Measurements from ENCODE around the gene ADCY9.
"Not testable (repeated sequence)": the region's sequence is repeated elsewhere in the genome, so short reads cannot be mapped to it uniquely, and the experiment has no call there.

Gene ADCY9

DNA sequence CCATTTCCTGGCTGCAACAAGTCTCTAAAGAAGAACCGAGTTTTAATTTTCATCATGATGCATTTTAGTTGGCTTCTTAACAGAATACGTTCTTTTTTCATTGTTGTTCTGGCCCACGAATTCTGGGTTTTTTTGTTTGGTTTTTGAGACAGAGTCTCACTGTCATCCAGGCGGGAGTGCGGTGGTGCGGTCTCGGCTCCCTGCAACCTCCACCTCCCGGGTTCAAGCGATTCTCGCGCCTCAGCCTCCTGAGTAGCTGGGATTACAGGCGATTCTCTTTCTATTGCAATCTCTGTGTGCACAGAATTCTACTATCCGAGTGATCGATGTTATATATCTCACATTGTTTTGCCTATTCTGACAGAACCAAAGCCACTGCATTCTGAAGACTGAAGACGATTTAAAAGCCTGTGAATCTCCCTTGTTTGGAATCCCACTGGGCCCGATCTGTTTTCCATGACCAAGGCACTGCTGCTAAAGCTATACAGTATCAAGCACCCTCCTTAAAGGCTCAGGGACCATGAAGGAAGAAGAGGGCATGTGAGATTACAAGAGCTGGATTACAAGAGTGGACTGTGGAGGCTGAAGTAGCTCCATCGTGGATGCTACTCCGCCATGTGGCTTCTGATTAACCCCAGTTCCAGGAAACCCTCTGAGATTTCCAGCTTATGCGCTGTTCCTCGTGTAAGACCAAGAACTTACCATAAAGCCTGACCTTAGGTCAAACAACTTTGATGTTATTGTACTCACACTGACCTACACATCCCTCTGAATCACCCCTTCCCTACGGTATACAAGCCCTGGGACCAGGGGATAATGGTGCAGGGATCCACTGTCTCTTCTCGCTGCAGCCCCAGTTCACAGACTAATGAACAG lies 44.3 kb downstream of the ADCY9 start:
- DNase-seq (ENCODE audit: low read depth in 2 of 3, low spot score in 1 of 3), result no peak

DNA sequence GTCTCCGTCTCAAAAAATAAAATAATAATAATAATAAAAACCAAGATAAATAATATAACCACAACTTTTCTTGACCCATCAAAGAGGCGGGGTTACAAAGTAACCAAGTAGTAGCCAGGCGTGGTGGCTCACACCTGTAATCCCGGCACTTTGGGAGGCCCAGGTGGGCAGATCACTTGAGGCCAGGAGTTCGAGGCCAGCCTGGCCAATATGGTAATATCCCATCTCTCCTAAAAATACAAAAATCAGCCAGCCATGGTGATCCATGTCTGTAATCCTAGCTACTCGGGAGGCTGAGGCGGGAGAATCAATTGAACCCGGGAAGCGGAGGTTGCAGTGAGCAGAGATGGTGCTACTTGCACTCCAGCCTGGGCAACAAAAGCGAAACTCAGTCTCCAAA lies 45.3 kb downstream of the ADCY9 start:
- DNase-seq (ENCODE audit: low read depth in 2 of 3, low spot score in 1 of 3), result no peak

DNA sequence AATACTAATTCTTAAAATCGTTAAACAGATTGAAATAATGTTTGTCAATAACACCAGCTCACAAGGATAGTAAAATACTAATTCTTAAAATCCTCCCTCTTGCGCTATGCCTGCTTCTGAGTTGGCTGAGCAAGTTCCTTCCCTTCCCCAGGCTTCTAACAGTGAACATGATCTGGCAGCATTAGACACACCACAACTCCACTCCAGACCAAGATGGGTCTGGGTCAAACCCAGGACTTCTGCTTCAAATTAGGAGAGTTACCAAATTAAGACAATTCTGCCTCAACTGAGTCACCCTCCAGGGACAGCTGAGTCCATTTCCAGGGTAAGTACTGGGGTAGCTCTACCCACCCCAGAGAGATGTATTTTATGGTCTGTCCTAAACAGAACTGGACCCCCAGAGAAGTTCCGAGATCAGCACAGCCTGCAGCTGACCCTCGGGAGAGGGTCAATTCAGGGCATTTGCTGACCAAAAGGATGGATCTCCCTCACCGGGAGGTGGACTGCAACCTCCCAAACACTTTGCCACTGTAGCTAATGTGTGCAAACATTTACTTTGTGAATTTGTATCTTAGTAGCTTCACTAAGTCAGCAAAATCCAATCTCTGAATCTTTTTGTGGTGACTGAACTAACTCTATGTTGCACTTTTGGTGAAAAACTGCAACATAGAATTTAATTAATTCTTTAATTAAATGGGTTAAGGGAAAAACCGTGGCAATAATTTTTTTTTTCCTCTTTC lies 48.8 kb downstream of the ADCY9 start:
- no peak for DNase-seq (ENCODE audit: low read depth in 2 of 3, low spot score in 1 of 3)

DNA sequence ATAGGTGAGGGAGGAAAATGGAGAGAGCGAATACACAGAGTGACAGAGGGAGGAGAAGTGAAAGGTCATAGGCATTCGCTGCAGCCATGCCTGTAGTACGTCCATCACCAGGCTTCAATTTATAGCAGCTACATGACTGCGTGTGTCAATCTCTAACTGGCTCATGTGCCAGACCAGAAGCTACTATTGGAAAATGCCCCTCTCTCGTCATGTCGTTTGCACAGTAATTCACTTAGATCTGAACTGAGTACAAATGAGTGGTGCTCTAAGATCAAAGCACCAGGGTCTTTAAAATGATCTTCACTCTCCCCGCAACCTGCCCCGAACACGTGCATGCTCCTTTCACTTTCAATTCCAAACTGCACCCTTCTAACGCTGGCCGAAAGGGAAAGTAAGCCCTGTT lies 51.3 kb downstream of the ADCY9 start:
- DNase-seq (ENCODE audit: low read depth in 2 of 3, low spot score in 1 of 3), result peak in 1 of 3 donors; percentile 6

DNA sequence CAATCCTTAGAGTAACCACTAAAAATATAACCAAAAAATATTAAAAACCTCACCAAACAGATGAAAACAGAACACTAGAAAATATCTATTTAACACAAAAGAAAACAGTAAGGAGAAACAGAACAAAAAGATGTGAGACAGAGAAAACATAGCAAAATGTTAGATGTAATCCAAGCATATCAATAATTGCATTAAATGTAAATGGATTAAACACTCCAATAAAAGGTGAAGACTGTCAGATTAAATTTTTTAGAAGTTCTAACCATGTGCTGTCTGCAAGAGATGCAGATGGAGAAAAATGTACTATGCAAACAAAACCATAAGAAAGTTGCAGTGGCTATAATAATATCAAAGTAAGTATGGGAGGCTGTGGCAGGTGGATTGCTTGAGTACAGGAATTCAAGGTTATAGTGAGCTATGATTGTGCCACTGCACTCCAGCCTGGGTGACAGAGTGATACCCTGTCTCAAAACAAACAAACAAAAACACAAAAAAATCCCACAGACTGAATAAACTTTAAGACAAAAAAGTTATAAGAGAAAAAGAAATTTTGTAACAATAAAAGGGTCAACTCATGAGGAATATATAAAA lies 53.9 kb downstream of the ADCY9 start:
- DNase-seq (ENCODE audit: low read depth in 2 of 3, low spot score in 1 of 3), result no peak

DNA sequence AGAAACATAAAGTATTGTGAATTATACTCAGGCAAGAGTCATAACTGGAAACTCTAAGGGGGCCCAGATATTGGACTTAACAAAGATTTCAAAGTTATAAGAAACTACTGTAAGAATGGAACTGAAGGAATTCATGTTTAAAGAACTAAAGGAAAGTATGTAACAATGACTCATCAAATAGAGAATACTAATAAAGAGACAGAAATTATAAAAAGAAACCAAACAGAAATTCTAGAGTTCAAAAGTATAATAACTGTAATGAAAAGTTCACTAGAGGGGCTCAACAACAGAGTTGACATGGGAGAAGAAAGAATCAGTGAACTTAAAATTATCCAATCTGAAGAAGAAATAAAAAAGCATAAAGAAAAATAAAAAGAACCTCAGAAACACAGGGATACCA lies 55.4 kb downstream of the ADCY9 start:
- DNase-seq (ENCODE audit: low read depth in 2 of 3, low spot score in 1 of 3), result no peak

DNA sequence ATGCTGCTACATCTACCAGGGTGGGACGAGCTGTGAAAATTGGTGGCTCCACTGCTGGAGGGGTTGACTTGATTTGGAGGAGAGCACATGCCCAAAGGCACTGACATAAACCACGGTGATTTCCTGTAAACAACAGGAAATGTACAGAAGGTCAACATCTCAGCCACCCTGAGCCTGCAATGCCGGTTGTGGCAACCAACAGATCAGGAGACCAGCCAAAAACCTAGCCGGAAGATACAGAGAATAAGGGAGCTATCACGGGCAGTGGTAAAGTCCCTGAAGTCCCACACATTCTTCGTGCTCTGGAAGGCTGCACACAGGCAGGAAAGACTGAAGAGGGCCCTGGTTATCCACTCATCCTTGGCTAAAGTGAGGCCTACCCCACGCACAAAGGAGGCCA lies 56.2 kb downstream of the ADCY9 start:
- DNase-seq (ENCODE audit: low read depth in 2 of 3, low spot score in 1 of 3), result no peak

DNA sequence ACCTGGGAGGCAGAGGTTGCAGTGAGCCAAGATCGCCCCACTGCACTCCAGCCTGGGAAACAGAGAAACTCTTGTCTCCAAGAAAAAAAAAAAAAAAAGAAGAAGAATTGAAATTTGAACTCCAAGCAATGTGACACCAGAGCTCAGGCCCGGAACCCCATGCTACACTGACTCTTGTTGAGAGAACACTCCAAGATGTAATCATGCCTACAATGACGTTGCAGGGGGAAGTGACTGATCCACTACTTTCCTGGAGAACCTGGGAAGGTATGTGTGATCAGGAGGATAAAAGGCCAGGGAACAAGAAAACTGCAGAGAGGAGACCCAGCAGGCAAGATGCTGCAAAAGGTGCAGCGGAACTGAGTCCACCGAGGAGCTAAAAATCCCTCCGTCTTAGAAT lies 57.9 kb downstream of the ADCY9 start:
- no peak for DNase-seq (ENCODE audit: low read depth in 2 of 3, low spot score in 1 of 3)

DNA sequence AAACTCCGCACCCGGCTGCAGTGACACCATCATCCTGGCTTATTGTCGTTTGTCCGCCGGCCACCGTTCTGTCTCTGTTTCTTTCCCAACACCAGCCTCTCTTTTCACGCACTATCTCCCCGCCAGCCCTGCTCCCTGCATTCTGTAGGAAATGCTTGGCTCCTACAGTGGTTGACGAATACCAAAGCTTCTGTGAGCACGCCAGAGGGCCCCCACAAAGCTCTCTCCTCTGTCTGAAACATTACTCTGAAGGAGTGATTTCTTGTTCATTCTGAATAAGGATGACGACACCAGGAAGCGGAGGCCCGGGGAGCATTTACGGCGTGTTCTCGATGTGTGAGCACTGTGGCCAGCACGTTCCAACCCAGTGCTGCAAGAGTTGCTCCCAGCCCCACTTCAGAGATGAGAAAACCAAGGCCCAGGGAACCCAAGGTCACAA lies 58.8 kb downstream of the ADCY9 start:
- no peak for DNase-seq (ENCODE audit: low read depth in 2 of 3, low spot score in 1 of 3)

DNA sequence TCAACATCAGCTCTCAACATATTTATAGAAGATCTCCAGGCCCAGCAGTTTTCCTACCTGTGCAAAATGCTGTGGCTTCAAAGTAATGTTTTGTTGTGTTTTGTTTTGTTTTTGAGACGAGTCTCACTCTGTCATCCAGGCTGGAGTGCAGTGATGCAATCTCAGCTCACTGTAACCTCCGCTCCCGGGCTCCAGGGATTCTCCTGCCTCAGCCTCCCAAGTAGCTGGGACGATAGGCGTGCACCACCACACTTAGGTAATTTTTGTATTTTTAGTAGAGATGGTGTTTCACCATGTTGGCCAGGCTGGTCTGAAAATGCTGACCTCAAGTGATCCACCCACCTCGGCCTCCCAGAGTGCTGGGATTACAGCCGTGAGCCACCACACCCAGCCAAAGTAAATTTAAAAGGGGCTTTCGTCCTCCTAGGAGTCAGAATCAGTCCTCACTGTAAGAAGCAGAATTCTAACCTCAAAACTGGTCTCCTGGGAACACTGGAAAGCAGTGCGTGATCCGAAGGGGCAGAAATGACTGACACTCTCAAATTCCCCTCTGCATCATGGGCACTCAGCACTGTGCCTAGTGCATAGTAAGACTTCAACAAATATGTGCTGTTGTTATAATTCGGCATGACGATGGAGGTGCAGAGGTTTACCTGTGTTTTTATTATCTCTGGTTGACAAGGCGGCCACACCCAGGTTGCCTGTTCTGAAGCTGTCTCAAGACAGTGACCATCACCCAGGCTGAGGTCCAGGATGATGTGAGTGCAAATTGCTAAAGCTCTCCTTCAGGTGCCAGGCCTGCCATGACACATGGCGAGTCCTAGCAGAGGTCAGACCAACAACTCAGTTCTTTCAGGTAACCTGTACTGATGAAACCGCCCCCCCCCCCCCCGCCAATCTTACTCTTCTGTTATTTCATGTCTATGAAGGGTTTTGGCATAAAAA lies 59.8 kb downstream of the ADCY9 start:
- DNase-seq (ENCODE audit: low read depth in 2 of 3, low spot score in 1 of 3), result no peak

DNA sequence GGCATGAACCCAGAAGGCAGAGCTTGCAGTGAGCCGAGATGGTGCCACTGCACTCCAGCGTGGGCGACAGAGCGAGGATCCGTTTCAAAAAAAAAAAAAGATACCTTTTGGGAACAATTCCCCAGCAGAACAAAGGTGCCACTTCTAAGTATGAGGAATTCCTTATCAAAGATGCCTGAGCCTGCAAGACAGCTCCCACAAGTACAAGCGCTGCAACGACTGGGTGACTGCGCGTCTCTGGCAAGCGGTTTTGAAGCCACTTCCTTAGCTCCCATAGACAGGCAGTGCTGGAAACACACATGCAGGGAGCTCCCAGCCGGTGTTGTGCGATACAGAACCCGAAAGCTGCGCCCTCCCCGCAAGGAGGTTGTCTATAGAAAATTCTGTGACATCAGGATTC lies 60.5 kb downstream of the ADCY9 start:
- DNase-seq (ENCODE audit: low read depth in 2 of 3, low spot score in 1 of 3), result no peak

DNA sequence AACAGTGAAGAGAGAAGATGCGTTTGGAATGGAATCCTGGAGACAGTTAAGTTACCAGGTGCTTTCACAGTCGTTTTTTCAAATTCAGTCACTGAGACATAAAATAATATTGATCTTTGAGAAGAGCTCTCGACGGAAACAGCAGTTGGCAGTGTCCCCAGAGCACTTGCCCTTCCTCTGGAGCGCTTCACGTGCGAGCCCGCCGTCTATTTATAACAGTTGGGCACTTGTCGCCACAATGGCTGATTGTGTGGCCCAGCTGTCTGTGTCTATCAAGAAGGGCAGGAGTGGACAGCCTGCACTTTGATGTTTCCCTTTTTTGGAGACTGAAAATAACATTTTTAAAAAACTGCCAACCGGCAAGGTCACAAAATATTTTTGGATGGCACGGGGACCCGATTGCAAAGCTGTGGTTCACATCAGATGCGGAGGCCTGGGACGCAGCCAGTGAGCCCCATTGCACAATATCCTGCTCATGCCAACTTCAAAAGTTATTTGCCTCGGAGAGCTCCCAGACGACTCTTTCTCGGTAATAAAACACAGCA lies 62.9 kb downstream of the ADCY9 start:
- no peak for DNase-seq (ENCODE audit: low read depth in 2 of 3, low spot score in 1 of 3)

DNA sequence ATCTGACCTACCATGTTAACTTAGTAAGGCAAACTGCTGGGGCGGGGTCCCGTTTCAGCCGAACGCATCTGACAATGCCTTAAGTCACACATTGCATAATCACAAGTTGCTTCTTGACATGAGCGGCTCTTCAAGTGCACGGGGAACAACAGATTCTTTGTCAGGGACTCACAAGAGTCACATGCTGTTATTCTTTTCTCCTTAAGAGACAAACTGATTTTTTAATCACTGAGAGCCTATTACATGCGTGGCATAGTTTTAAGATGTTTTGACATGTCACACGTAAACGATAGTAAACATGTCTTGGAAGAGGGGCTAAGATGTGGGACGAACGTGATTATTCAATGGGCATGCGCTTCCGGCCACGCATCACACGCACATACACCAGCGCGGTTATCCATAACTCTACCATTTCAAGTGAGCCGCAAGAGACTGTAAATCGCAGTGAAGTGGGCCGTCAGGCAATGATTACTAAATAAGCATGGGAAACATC lies 63.4 kb downstream of the ADCY9 start:
- DNase-seq (ENCODE audit: low read depth in 2 of 3, low spot score in 1 of 3), result no peak

DNA sequence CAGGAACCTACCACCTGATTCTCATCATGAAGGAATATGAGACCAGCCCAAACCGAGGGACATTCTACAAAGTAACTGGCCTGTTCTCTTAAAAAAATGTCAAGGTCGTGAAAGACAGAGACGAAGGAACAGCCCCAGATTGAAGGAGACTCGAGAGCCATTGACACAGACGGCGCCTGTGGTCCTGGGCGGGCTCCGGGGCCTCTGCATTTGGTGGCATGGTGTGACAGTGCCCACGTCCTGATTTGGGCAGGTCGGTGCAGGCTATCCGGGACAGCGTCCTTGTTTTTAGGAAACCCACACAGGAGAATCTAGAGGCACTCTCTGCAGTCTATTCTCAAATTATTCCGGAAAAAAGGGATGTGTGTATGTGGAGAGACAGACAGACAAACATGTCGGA lies 64.1 kb downstream of the ADCY9 start:
- DNase-seq (ENCODE audit: low read depth in 2 of 3, low spot score in 1 of 3), result no peak

DNA sequence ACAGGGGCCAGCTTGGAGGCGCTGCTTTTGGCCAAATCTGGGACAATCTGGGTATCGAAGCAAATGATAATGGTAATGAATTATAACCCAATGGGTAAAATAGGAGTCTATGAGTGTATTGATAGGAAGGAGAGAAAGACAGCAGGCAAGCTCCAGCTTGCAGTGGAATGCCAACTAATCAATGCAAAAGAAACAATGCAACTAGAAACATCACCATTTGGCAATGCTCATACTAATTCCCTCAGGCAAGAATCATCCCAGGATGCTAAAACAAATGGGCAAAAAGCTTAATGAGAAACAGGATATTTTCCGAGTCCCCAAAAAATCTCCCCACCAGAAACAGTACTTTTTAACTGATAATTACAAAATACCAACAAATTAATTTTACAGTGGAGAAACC lies 64.7 kb downstream of the ADCY9 start:
- no peak for DNase-seq (ENCODE audit: low read depth in 2 of 3, low spot score in 1 of 3)

DNA sequence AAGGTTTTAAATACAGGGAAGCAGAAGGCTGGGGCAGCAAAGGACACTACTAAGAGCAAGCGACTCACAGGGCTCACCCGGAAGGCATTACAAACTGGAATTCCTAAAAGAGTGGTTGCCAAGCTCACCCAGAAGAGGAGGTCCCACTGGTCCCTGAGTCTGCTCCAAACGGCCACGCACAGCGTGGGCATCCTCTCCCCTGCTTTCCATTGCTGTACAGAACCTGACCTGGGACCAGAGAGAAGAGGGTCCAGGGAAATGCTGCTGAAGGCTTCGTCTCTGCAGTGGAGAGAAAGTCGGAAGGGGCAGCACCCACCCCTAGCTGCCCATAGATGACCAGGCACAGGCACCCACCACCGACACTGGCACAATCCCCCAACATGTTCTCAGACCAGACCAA lies 67.2 kb downstream of the ADCY9 start:
- DNase-seq (ENCODE audit: low read depth in 2 of 3, low spot score in 1 of 3), result no peak

DNA sequence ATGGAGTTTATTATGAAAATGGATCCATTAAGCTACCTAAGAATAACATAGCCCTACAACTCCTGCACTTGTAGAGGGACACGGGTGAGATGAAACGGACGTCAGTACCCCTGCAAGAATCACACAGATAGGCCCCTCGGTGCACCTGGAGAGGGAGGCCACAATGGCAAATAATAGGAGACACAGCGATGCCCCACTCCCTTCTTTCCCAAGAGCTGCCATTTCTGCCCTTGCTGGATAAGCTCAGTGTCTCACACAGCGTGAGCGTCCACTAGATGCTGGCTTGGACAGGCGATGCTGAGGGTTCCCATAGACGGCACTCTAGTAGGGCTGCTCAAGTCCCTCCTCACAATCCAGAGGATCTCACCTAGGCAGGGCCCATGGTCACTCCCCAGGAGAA lies 67.8 kb downstream of the ADCY9 start:
- no peak for DNase-seq (ENCODE audit: low read depth in 2 of 3, low spot score in 1 of 3)

DNA sequence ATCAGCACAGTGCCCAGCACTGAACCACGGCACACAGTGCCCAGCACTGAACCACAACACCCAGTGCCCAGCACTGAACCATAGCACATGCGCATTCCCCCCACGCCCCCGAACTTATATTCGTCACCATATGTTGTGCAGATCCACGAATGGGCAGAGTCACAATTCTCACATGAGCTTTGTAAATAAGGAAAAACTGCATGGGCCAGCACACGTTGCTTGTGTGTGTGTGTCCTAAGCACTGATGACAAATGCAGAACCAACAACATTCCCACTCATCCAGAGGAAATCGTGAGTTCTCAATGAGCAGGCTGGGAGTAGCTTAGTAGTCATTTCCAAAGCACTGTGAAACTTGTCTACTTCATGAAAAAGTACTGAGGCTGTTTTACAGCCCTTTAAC lies 70.0 kb downstream of the ADCY9 start:
- no peak for DNase-seq (ENCODE audit: low read depth in 2 of 3, low spot score in 1 of 3)

DNA sequence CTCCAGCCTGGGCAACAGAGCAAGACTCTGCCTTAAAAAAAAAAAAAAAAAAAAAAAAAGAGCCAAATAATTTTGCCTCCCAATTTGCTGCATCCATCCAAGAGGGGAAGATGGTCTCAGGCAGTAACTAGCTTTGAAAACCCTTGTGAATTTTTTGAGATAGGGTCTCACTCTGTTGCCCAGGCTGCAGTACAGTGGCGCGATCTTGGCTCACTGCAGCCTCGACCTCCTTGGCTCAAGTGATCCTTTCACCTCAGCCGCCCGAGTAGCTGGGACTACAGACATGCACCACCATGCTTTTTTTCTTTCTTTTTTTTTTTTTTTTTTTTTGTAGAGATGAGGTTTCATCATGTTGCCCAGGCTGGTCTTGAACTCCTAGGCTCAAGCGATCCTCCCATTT lies 70.7 kb downstream of the ADCY9 start:
- DNase-seq (ENCODE audit: low read depth in 2 of 3, low spot score in 1 of 3), result not testable (repeated sequence)

DNA sequence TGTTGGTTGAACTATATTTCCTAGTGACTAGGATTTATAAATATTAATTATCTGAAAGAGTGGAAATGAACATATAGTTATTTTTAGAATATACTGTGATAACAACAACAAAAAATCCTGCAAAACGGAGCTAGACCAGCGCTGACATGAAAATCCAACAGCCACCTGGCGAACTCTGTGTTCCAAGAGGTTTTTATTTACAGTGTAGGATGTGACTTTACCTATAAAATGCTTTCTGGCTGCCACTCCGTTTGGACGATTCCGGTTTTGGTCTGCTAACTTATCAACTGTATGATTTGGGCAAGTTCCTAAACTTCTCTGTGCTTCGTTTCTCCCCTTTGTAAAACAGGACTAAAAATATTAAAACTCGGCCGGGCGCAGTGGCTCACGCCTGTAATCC lies 73.7 kb downstream of the ADCY9 start:
- DNase-seq (ENCODE audit: low read depth in 2 of 3, low spot score in 1 of 3), result no peak

DNA sequence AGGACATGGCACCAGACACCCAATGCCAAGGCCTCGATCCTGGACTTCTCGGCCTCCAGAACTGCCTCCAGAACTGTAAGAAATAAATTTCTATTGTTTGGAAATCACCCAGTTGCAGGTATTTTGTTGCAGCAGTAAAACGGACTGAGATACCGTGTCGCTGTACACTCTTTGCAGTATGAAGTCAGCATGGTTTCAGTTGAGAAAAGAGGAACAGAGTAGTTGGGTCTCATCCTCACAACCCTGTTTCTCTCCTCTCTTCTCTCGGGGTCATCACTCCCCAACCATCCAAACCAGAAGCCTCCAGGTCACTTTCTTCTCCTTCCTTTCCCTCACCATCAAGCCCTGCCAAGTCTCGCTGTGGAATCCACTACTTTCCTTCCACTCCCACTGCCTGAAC lies 77.8 kb downstream of the ADCY9 start:
- DNase-seq (ENCODE audit: low read depth in 2 of 3, low spot score in 1 of 3), result no peak

All from stimulated activated CD4-positive, alpha-beta T cell treated with anti-CD3 and anti-CD28 coated beads, Interleukin-12 subunit alpha, Interleukin-12 subunit beta, amount 100 ng/mL, for 48 hours (primary cell).